Inferior parietal cortex (tissue), 1 donor: ENCODE results near the gene BAIAP2.

ENCODE experiments used
- DNase-seq: peaks from one replicate; pipeline ENCODE4 v3.0.0-alpha.2; 2016; ENCODE audit errors: extremely low spot score

BAIAP2 gene

DNA sequence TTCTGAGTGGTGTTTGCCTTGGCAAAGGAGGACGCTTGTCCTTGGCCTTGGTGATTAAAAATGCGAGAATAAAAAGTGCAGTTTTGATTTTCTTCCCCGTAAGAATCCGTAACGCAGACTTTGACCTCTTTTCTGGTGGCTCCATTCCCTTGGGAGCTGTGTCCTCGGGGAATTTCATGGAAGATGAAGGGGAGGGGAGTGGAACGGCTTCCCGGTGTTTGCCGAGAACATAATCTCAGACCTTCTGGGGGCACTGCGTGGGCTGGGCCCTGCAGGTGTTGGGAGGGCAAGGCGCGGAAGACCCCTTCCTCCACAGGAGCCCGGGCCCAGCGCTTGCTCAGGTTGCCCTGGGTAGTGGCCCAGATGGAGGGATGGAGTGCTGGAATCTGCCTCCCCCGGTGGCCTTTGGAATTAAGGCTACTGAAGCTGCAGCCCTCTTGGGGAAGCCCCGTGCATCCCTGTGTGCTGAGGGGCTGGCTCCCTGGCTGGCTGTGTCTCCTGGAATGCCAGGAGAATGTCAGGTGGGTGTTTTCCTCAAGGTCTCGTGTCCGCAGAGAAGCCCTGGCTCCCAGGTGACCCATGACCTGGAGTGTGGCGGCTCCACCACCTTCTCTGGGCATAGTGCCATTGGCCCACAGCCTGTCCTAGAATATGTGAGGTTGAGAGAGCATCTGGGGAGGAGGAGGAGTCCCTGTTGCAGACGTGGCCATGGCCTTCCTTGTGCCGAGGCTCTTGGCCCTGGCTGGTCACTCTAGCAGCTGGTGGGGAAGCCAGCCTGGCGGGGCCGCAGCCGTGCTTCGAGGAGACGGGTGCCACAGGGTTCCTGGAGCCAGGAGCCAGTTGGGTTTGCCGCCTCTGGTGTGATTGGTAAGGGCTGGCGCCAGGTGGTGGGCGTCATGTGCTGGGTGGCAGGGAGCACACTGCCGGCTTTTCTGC is 3.1 kb downstream of the BAIAP2 start:
- no peak for DNase-seq

GRCh38 chr17:81039096-81039495 is 4.1 kb downstream of the BAIAP2 start:
- DNase-seq = no peak

DNA sequence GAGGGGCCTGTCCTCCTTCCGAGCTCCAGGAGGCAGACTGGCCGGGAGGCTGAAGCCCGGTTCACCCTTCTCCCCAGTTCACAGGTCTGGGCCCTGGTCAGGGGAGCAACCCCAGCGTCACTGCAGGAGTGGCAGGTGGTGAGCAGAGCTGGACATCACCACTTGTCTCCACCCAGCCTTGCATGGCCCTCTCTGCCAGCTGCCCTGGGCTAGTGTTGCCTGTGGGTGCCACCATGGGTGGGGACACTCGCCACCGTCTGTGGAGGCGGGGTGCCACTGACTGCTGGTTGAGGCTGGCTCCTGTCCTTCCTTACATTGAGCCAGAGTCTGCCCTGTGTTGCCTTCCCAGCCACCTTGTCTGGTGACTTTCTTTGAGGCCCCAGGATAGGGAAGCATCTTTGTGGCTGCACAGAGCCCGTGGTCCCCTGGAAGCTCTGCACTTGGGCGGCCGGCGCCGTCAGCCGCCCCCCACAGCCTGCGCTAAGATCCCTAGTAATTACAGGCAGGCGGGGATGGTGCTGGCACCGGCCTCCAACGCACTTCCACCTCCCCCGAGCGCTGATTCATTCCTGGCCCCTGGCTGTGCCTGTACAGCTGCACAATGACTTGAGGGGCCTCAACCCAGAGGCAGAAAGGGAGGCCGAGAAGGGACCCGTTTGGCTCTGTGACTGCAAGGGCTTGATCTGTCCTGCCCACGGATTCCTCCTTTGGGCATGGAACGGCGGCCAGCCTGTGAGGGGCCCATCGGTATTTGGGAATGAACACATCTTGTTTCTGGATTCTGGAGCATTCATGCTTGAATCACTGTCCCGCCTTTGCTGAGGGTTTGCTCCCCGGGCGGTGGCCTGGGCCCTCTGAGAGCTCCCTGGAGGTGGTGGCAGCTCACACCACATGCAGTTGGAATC is 5.2 kb downstream of the BAIAP2 start:
- no peak for DNase-seq

- no peak for DNase-seq
Measured at GRCh38 chr17:81040791-81041337, 5.9 kb downstream of the BAIAP2 start.

- DNase-seq = no peak
Measured at GRCh38 chr17:81042606-81043005, 7.7 kb downstream of the BAIAP2 start.

- no peak for DNase-seq
Measured at GRCh38 chr17:81043319-81043724, 8.4 kb downstream of the BAIAP2 start.

DNA sequence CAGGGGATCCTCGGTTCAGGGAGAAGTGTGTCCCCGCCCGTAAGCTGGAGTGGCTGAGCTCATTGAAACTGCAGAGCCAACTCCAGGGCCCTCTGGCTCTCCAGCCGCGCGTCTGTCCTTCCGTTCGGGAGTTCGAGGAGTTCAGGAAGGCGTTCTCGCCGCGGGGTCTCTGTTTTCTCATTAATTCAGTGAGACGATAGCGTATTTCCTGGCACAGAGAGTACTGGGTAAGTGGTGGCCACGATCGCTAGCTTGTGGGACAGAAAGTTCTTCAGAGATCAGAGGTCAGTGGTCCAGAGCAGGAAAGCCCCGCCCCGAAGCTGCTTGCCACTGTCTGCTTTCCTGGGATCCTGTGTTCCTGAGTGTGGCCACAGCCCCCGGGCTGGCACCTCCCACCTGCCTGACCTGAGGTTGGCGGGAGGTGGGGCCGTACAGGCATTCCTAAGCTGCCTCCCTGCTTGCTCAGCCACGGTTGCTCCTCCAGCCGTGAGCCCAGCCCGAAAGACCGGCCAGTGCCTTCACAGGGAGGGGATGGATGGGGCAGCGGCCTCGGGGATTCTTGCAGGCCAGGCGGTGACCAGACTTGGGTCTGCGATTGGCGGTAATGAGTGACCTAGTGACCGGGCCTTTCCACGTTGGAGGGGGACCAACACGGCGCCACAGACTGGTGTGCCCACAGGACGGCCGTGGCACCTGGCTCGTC is 8.9 kb downstream of the BAIAP2 start:
- no peak for DNase-seq

DNA sequence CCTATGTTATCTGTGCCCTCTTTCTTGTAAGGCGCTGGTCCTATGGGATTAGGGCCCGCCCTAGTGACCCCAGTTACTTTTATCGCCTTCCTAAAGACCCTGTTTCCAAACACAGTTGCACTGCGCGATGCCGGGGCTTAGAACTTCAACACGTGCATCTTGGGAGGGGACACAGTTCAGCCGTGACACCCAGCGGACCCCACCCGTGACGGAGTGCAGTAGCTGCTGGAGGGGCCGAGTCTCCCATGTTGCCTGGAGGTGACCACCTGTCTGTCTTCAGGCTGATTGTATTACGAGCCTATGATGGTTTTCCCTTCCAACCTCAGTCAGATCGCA is 9.4 kb downstream of the BAIAP2 start:
- DNase-seq = no peak

DNA sequence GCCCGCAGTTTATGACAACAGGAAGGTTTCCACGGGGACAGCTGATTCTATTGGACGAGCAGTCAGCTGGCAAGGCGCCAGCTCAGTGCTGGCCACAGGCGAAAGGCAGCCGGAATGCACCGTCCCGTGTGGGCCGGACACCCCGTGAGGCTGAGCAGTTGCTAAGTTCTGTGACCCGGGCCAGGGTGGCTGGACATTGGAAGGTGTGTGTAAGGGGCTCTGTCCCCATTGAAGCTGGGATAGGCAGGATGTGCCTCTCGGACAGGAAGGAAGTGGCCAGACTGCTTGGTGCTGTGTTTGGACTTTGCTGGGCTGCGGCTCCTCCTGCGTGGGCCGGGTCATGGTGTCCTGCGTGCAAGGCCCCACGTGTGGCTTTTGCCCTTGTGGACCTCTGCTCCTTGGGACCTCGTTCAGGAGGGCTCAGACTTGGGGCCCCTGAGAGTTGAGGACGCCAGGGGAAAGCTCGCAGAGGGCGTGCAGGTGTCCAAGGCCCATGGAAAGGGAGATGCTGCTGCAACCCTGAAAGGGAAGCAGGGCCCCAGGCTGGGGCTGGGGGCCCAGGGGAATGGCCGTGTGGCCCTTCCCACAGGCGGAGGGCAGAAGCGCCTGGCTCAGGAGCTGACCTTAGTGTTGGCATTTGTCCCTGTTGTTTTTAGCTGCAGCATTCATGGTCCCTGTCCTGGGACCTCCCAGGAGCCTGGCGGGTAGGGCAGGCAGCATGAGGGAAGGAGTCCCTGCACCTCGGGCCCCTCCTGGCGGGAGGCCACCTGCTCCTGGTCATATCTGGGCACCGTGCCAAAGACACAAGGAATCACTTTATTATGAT is 10.0 kb downstream of the BAIAP2 start:
- no peak for DNase-seq

GRCh38 chr17:81045590-81046095 is 10.7 kb downstream of the BAIAP2 start:
- no peak for DNase-seq

GRCh38 chr17:81046132-81046769 is 11.3 kb downstream of the BAIAP2 start:
- DNase-seq = no peak

GRCh38 chr17:81046770-81047359 is 11.9 kb downstream of the BAIAP2 start:
- DNase-seq = no peak

DNA sequence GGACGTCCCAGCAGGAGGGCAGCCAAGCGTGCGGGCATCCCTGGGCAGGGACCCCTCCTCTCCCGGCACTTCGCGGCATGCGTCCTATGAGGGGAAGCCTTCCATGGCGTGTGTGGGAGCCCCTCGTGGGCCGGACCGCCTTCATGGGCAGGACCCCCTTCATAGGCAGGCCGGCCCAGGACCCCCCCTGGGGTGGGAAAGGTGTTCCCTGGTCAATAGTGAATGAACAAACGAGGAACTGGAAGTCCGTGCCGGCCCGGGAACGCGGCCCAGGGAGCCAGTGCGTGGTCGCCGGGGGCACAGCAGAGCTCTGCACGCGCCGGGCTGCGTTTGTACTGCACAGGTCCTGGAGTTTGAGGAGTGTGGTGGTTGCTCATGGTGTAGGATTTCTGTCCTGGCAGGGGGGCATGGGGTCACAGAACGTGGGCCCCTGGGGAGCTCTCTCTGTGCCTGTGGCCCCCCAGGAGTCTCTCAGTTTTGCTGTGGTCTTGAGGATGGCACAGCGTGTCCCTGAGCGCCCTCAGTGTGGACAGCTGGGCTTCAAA is 13.9 kb downstream of the BAIAP2 start:
- DNase-seq = no peak

- no peak for DNase-seq
Measured at GRCh38 chr17:81049372-81049911, 14.5 kb downstream of the BAIAP2 start.

GRCh38 chr17:81049973-81050551 is 15.1 kb downstream of the BAIAP2 start:
- DNase-seq = no peak

DNA sequence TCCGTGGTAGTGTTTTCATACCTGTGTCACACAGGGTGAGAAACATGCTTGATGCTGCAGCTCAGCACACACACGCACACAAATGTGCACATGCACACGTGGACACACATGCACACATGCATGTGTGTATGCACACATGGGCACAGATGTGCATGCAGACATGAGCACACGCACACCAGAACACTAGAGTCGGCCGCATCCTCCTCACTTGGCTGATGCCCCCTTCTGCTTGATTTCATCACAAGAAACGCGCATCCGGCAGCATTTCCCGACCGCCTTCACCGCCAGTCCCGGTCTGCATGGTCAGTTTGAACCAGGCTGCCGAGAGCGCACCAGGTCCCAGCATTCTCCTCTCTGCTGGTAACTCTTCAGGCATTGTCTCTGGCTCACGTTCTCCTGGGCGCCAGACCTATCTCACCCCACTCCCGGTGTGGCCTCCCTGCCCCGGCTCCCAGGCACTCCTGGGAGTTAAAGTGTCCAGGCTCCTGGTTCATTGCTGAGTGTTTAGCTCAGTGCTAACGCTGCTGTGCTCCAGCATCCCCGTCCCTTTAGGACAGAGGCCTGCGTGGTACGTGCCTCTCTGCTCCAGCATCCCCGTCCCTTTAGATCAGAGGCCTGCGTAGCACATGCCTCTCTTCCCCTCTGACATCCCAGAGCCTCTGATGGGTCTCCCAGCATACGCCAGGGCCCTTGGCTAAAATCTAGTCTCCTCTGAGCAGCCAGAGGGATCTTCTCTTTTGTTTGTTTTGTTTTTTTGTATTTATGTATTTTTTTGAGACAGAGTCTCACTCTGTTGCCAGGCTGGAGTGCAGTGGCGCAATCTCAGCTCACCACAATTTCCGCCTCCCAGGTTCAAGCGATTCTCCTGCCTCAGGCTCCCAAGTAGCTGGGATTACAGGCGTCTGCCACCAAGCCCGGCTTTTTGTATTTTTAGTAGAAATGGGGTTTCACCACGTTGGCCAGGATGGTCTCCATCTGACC is 16.0 kb downstream of the BAIAP2 start:
- DNase-seq = no peak

GRCh38 chr17:81052199-81052997 is 17.4 kb downstream of the BAIAP2 start:
- no peak for DNase-seq
